ENCODE data around the gene PSMD2. TPM values are rescaled to one million over a fixed set of nuclear protein-coding genes. Genes with fewer than 3 reads are reported as not detected.

PSMD2 gene
- polyA plus RNA-seq, 3 donors: 138 to 186 (median 167) TPM

- Mint-ChIP-seq H3K27me3 (ENCODE audit: low read depth in 3 of 3) (peaks cover 4 to 8% (median 8%) of the 10 kb centered on the region in 3 donors), H3K4me1 (no peaks in the 10 kb centered on the region), H3K4me3 (no peak overlapping the region), H3K9me3 (peaks cover 0 to 1% (median 0%) of the 10 kb centered on the region in 7 donors), H3K27ac (no peak overlapping the region), H3K36me3 (no peaks in the 10 kb centered on the region)
- H3K4me1 ChIP-seq (ENCODE audit: control insufficient read depth in 1 of 2, insufficient read depth in 2 of 2, low read length in 2 of 2): no peaks in the 10 kb centered on the region
- H3K4me3 ChIP-seq (replicated peaks in 1 of 3; ENCODE audit: low read depth in 2 of 3, low read length in 3 of 3): no peak overlapping the region
- H3K9me3 ChIP-seq (replicated peaks in 1 of 2; ENCODE audit: control insufficient read depth in 1 of 2, insufficient read depth in 1 of 2, low read length in 2 of 2): no peaks in the 10 kb centered on the region
- H3K4me2 ChIP-seq (replicated peaks; ENCODE audit: extremely low read depth, low read length, poor library complexity, severe bottlenecking): no peak overlapping the region
- H3K79me2 ChIP-seq (ENCODE audit: insufficient read depth, low read length): no peaks in the 10 kb centered on the region
- H3K9ac ChIP-seq (ENCODE audit: insufficient read depth, low read length, poor library complexity, severe bottlenecking): no peak overlapping the region
- 78% methylated on average over 3 of the region's 8 CpGs for WGBS (ENCODE audit: insufficient coverage)
- no peak for DNase-seq
- intact Hi-C loops (cut with micrococcal nuclease): no loop called here
- no peaks in the 10 kb centered on the region for H4K20me1 ChIP-seq (ENCODE audit: insufficient read depth, low read length)
- no peak overlapping the region for H2AFZ ChIP-seq (ENCODE audit: insufficient read depth, low read depth, low read length, poor library complexity, severe bottlenecking)
- no peaks in the 10 kb centered on the region for H3K36me3 ChIP-seq (replicated peaks in 1 of 2; ENCODE audit: control insufficient read depth in 1 of 2, insufficient read depth in 2 of 2, low read length in 2 of 2)
- TF ChIP-seq CTCF (IDR thresholded peaks at IDR 0.05): no peak
- no peaks in the 10 kb centered on the region for H3K27me3 ChIP-seq (ENCODE audit: control insufficient read depth in 2 of 2, insufficient read depth in 2 of 2, low read length in 2 of 2)
- no peak overlapping the region for H3K27ac ChIP-seq (ENCODE audit: low read depth in 1 of 2, low read length in 2 of 2)
Observed at GRCh38 chr3:184354754-184355153, 55.7 kb downstream of the PSMD2 start.

- H3K4me1 ChIP-seq (ENCODE audit: control insufficient read depth in 1 of 2, insufficient read depth in 2 of 2, low read length in 2 of 2): peaks cover 0 to under 1% of the 10 kb centered on the region in 2 donors
- Mint-ChIP-seq H3K27ac (no peak overlapping the region), H3K4me3 (no peak overlapping the region), H3K4me1 (no peaks in the 10 kb centered on the region), H3K36me3 (no peaks in the 10 kb centered on the region), H3K27me3 (ENCODE audit: low read depth in 3 of 3) (peaks cover 10 to 13% (median 11%) of the 10 kb centered on the region in 3 donors), H3K9me3 (peaks cover 0 to 1% (median 0%) of the 10 kb centered on the region in 7 donors)
- no peak overlapping the region for H3K4me3 ChIP-seq (replicated peaks in 1 of 3; ENCODE audit: low read depth in 2 of 3, low read length in 3 of 3)
- H3K27me3 ChIP-seq (ENCODE audit: control insufficient read depth in 2 of 2, insufficient read depth in 2 of 2, low read length in 2 of 2): peaks cover 0 to 5% of the 10 kb centered on the region in 2 donors
- no peak overlapping the region for H3K9ac ChIP-seq (ENCODE audit: insufficient read depth, low read length, poor library complexity, severe bottlenecking)
- H3K79me2 ChIP-seq (ENCODE audit: insufficient read depth, low read length): no peaks in the 10 kb centered on the region
- 97% methylated on average over 16 of the region's 18 CpGs for WGBS (ENCODE audit: insufficient coverage)
- intact Hi-C loops (cut with micrococcal nuclease): no loop called here
- H3K27ac ChIP-seq (ENCODE audit: low read depth in 1 of 2, low read length in 2 of 2): no peak overlapping the region
- no peak overlapping the region for H2AFZ ChIP-seq (ENCODE audit: insufficient read depth, low read depth, low read length, poor library complexity, severe bottlenecking)
- H3K4me2 ChIP-seq (replicated peaks; ENCODE audit: extremely low read depth, low read length, poor library complexity, severe bottlenecking): no peak overlapping the region
- H3K36me3 ChIP-seq (replicated peaks in 1 of 2; ENCODE audit: control insufficient read depth in 1 of 2, insufficient read depth in 2 of 2, low read length in 2 of 2): no peaks in the 10 kb centered on the region
- TF ChIP-seq CTCF (IDR thresholded peaks at IDR 0.05): no peak
- H3K9me3 ChIP-seq (replicated peaks in 1 of 2; ENCODE audit: control insufficient read depth in 1 of 2, insufficient read depth in 1 of 2, low read length in 2 of 2): no peaks in the 10 kb centered on the region
- H4K20me1 ChIP-seq (ENCODE audit: insufficient read depth, low read length): no peaks in the 10 kb centered on the region
- DNase-seq: no peak
Observed at GRCh38 chr3:184355261-184356040, 56.4 kb downstream of the PSMD2 start.
